HCT116 (cell line): ENCODE results near the gene PATZ1. TPM values are rescaled to one million over a fixed set of nuclear protein-coding genes. Genes with fewer than 3 reads are reported as not detected.

Experiments
- ATAC-seq: fragments of 200-7000 bp; cut with Tn5 transposase; 2 replicates; pipeline ENCODE4 v1.9.1; 2020; ENCODE audit warnings: mild to moderate bottlenecking, moderate library complexity
- BruUV-seq: library from RNA; stranded (reverse); fragments of 400-500 nt; replicated peaks from 2 replicates; lab custom pipeline; 2021; lab: Mats Ljungman, UMichigan
- CTCF ChIA-PET: fragments of 300-600 bp; sonication (Branson Sonifier 250); formaldehyde crosslinking; loops from one replicate; lab custom pipeline; 2021; ENCODE audit warnings: antibody characterized with exemption; lab: Charles Lee
- POLR2A ChIA-PET: fragments of 300-600, 350-600 bp; sonication (Branson Sonifier 250); formaldehyde crosslinking; loops from one replicate; lab custom pipeline; 2021; ENCODE audit warnings: antibody characterized with exemption; lab: Charles Lee
- RAD21 ChIA-PET, 2 experiments: fragments of 300-600 bp; sonication (Branson Sonifier 250); formaldehyde crosslinking; loops; one replicate each; lab custom pipeline; 2023; ENCODE audit warnings: low total read pairs in 2 of 2; ENCODE audit not compliant: uncharacterized antibody in 2 of 2, unreplicated experiment in 2 of 2, low non-redundant PET in 1 of 2; lab: Charles Lee
- DNase-seq: peaks from one replicate; pipeline ENCODE4 v3.0.0-alpha.2; 2010; ENCODE audit warnings: low read depth, low spot score
- H2AFZ ChIP-seq: fragments of 200-600 bp; shearing (Covaris generic), sonication (generic); 2 replicates; pipeline ENCODE4 v1.6.1; 2017; ENCODE audit warnings: low read depth, mixed run types, mixed read lengths, antibody characterized with exemption, low read length; ENCODE audit not compliant: poor library complexity, severe bottlenecking
- H3K27ac ChIP-seq: 2 replicates; pipeline ENCODE4 v1.5.1; 2012; ENCODE audit warnings: low read depth, low read length
- H3K27me3 ChIP-seq: fragments of 200-600 bp; sonication (generic); 2 replicates; pipeline ENCODE4 v1.6.1; 2016; ENCODE audit warnings: mixed run types, low read length, mixed read lengths; ENCODE audit not compliant: insufficient read depth
- H3K36me3 ChIP-seq, 2 experiments: fragments of 200-500 bp in 1 of 2; fragments of 200-600 bp in 1 of 2; sonication (Bioruptor generic) in 1 of 2; sonication (generic) in 1 of 2; 2 replicates each; pipeline versions ENCODE4 v1.5.1 to v1.6.1; 2014 to 2016; ENCODE audit warnings: low read length in 2 of 2, inconsistent platforms in 1 of 2, mixed read lengths in 1 of 2, mixed run types in 1 of 2; ENCODE audit not compliant: insufficient read depth in 2 of 2, control insufficient read depth in 1 of 2
- H3K4me1 ChIP-seq, 2 experiments: fragments of 200-600 bp in 1 of 2; sonication (generic) in 1 of 2; 2 replicates each; pipeline versions ENCODE4 v1.5.1 to v1.6.1; 2012 to 2017; ENCODE audit warnings: low read length in 2 of 2, inconsistent platforms in 1 of 2, mild to moderate bottlenecking in 1 of 2, mixed read lengths in 1 of 2, mixed run types in 1 of 2, moderate library complexity in 1 of 2; ENCODE audit not compliant: insufficient read depth in 2 of 2, control insufficient read depth in 1 of 2
- H3K4me2 ChIP-seq: fragments of 200-600 bp; sonication (generic); 2 replicates; pipeline ENCODE4 v1.6.1; 2017; ENCODE audit warnings: mixed run types, low read length, mixed read lengths
- H3K4me3 ChIP-seq, 2 experiments: fragments of 200-600 bp in 1 of 2; sonication (generic) in 1 of 2; replicated peaks in 1 of 2; 2 replicates each; pipeline ENCODE4 v1.5.1; 2011 to 2016; ENCODE audit warnings: low read length in 2 of 2, control low read depth in 1 of 2, low read depth in 1 of 2, mild to moderate bottlenecking in 1 of 2, mixed read lengths in 1 of 2, mixed run types in 1 of 2
- H3K79me2 ChIP-seq: fragments of 200-600 bp; sonication (generic); 2 replicates; pipeline ENCODE4 v1.6.1; 2017; ENCODE audit warnings: mild to moderate bottlenecking, mixed run types, low read length, moderate library complexity, mixed read lengths; ENCODE audit not compliant: insufficient read depth
- H3K9ac ChIP-seq: fragments of 200-600 bp; sonication (generic); 2 replicates; pipeline ENCODE4 v1.6.1; 2016; ENCODE audit warnings: low read length, mixed read lengths
- H3K9me2 ChIP-seq: fragments of 200-600 bp; sonication (generic), shearing (Covaris generic); 2 replicates; pipeline ENCODE4 v1.6.1; 2017; ENCODE audit warnings: mixed run types, mild to moderate bottlenecking, moderate library complexity; ENCODE audit not compliant: insufficient read depth
- H3K9me3 ChIP-seq, 2 experiments: fragments of 200-500 bp in 1 of 2; fragments of 200-600 bp in 1 of 2; sonication (Bioruptor generic) in 1 of 2; sonication (generic) in 1 of 2; 2 replicates each; pipeline ENCODE4 v1.6.1; 2014 to 2017; ENCODE audit warnings: low read length in 2 of 2, mixed read lengths in 2 of 2, inconsistent platforms in 1 of 2, low read depth in 1 of 2, mild to moderate bottlenecking in 1 of 2, mixed run types in 1 of 2, moderate library complexity in 1 of 2; ENCODE audit not compliant: control insufficient read depth in 1 of 2, insufficient read depth in 1 of 2
- H4K20me1 ChIP-seq: fragments of 200-600 bp; sonication (generic), shearing (Covaris generic); 2 replicates; pipeline ENCODE4 v1.6.1; 2017; ENCODE audit warnings: mixed run types, mild to moderate bottlenecking, moderate library complexity; ENCODE audit not compliant: insufficient read depth
- EZH2phosphoT487 ChIP-seq: fragments of 200-600 bp; IDR thresholded peaks from 2 replicates; pipeline ENCODE4 v1.6.1; 2018; ENCODE audit warnings: antibody characterized with exemption, borderline replicate concordance
- FOSL1 ChIP-seq: IDR thresholded peaks from 2 replicates; pipeline ENCODE4 v1.6.1; 2012; ENCODE audit warnings: low read depth
- JUND ChIP-seq: IDR thresholded peaks from 2 replicates; pipeline ENCODE4 v1.6.1; 2012
- POLR2A ChIP-seq: IDR thresholded peaks from 2 replicates; pipeline ENCODE4 v1.7.0; 2011; ENCODE audit warnings: borderline replicate concordance; ENCODE audit not compliant: insufficient read depth, insufficient read length; ENCODE audit errors: extremely low read depth
- POLR2AphosphoS5 ChIP-seq: IDR thresholded peaks from 2 replicates; pipeline ENCODE4 v1.6.1; 2011; ENCODE audit warnings: mild to moderate bottlenecking, low read depth, low read length, moderate library complexity
- SP1 ChIP-seq: IDR thresholded peaks from 2 replicates; pipeline ENCODE4 v1.6.1; 2012; ENCODE audit warnings: low read depth
- intact Hi-C: fragments of 100-400 bp; cut with micrococcal nuclease; formaldehyde crosslinking; loops from 2 replicates; pipeline ENCODE4 v1.10.0; 2022
- total RNA-seq: library from RNA; stranded (reverse); gene quantifications from one replicate; pipeline ENCODE4 v1.2.1, GENCODE V29; 2021; ENCODE audit not compliant: unreplicated experiment
- TF ChIP-seq, protein P1 (sequence below): IDR thresholded peaks from 2 replicates; pipeline ENCODE4 v1.6.1; 2012

The PATZ1 gene
- total RNA-seq, 1 experiment from 2014 or later = 30.6 TPM

DNA sequence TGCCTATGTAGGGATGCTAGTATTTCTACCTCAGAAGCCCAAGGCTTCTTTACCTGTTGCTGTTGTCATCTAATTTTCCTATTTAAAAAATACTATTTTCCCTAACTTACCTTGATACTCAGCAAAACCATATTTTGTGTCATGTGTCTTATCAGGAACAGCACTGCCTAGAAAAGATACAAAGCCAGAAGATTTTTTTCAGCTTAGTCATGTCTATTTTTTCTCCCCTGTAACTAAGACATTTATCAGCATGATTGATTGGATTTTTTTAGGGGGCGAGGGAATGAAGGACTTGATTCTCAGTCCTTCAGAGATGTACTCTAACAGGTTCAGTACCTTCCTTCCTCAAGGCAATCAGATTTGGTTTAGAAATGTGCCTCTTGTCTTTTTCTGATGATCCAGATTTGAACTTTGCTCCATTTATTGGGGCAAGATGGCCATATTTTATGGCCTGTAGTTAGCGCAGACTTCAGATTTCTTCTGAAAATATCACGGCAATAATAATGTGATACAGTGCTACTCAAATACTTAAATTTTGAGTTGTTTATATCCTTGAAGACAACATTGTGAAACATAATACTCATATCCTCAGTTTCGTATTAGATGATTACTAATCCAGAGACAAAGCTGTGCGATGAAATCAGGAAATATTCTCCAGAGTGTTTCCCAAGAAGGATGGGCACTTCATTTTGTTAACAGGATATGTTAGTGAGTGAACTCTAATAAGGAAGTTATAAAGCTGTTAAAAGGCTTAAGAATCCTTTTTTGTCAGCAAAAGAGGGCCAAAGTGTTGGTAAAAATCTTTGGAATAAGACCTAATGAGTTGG is 50.1 kb downstream of the PATZ1 start:
- no peak for ATAC-seq
- H3K79me2 ChIP-seq = no peaks in the 10 kb centered on the region
- 0 out of 2 replicates have a peak, but pooled peaks have one; percentile 14 for TF ChIP-seq FOSL1
- no peak for TF ChIP-seq EZH2phosphoT487
- 0 out of 2 replicates have a peak, but pooled peaks have one; percentile 9 for TF ChIP-seq JUND
- no peak for TF ChIP-seq SP1
- RAD21 ChIA-PET = no interaction called here
- no peak overlapping the region for H3K9ac ChIP-seq
- DNase-seq = no peak
- H3K9me2 ChIP-seq = no peaks in the 10 kb centered on the region
- H3K27me3 ChIP-seq = peaks cover 7% of the 10 kb centered on the region; the same call in 1 of the 2 replicates
- no peaks in the 10 kb centered on the region for H4K20me1 ChIP-seq
- H3K27ac ChIP-seq = no peak overlapping the region
- no peaks in the 10 kb centered on the region for H3K9me3 ChIP-seq
- BruUV-seq = no TSS peak
- POLR2A ChIA-PET = no interaction called here
- CTCF ChIA-PET = interaction anchor here (1.2 to 2.5 kb wide), 2 partner anchors 17 to 24 kb away, joined by 7 to 10 read pairs; no protein-coding TSS in a partner anchor
- H3K4me1 ChIP-seq = peaks cover 20 to 35% of the 10 kb centered on the region in 2 experiments
- peak overlapping the region; percentile 1 for H2AFZ ChIP-seq
- peak overlapping the region; percentile 27 for H3K4me2 ChIP-seq
- H3K36me3 ChIP-seq = no peaks in the 10 kb centered on the region
- no peak overlapping the region for H3K4me3 ChIP-seq
- intact Hi-C loops = no loop called here

DNA sequence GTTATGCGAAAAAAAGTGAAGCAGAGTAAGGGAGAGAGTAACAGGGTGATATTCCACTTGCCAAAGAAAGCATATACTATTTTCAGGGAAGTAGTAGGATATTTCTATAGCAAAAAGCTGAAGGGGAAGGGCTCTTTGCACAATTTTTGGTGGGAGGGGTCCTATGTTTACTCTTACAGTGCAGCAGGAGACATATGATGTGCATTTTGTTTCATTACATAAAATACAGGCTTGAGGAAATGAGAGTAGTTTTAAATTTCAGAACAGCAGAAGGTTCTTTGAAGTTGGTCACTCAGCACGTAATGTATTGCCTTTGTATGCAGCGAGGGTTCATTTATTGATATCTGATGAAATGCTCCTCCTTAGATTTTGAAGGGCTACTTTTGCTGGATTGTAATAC is 50.8 kb downstream of the PATZ1 start:
- H3K36me3 ChIP-seq = no peaks in the 10 kb centered on the region
- BruUV-seq = no TSS peak
- POLR2A ChIA-PET = no interaction called here
- no peak overlapping the region for H3K4me3 ChIP-seq
- intact Hi-C loops = no loop called here
- ATAC-seq = no peak
- DNase-seq = no peak
- TF ChIP-seq, protein P1, sequence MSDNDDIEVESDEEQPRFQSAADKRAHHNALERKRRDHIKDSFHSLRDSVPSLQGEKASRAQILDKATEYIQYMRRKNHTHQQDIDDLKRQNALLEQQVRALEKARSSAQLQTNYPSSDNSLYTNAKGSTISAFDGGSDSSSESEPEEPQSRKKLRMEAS = no peak
- no peak for TF ChIP-seq POLR2AphosphoS5
- no peak for TF ChIP-seq POLR2A
- TF ChIP-seq EZH2phosphoT487 = no peak
- TF ChIP-seq SP1 = no peak
- no peak overlapping the region for H3K27ac ChIP-seq
- peak overlapping the region; percentile 27 for H3K4me2 ChIP-seq
- H3K9me2 ChIP-seq = no peaks in the 10 kb centered on the region
- CTCF ChIA-PET = no interaction called here
- H3K27me3 ChIP-seq = 0 out of 2 replicates have a peak, but pooled peaks cover under 1% of the 10 kb centered on the region
- H2AFZ ChIP-seq = peak overlapping the region; percentile 1
- no peaks in the 10 kb centered on the region for H4K20me1 ChIP-seq
- RAD21 ChIA-PET = no interaction called here
- H3K79me2 ChIP-seq = no peaks in the 10 kb centered on the region
- H3K9me3 ChIP-seq = no peaks in the 10 kb centered on the region
- H3K4me1 ChIP-seq = peaks cover 24 to 42% of the 10 kb centered on the region in 2 experiments
- H3K9ac ChIP-seq = no peak overlapping the region
